OCI-LY7 (cell line): ENCODE data around the gene KBTBD12. TPM values are rescaled to one million over a fixed set of nuclear protein-coding genes. Genes with fewer than 3 reads are reported as not detected.

Experiments used
- BruUV-seq: library from RNA; stranded (reverse); fragments of 400-500 nt; replicated peaks from 2 replicates; lab custom pipeline; 2021; lab: Mats Ljungman, UMichigan
- CTCF ChIA-PET: fragments of 300-600 bp; sonication (Branson Sonifier 250); formaldehyde crosslinking; loops from one replicate; lab custom pipeline; 2022; ENCODE audit warnings: antibody characterized with exemption; ENCODE audit not compliant: unreplicated experiment; lab: Charles Lee
- POLR2A ChIA-PET: fragments of 300-600 bp; sonication (Branson Sonifier 250); formaldehyde crosslinking; loops from one replicate; lab custom pipeline; 2022; ENCODE audit warnings: antibody characterized with exemption; lab: Charles Lee
- DNase-seq: peaks from one replicate; pipeline ENCODE4 v3.0.0-alpha.2; 2015; ENCODE audit warnings: low spot score
- H2AFZ ChIP-seq: fragments of 200-600 bp; sonication (generic), shearing (Covaris generic); 2 replicates; pipeline ENCODE4 v1.6.1; 2014; ENCODE audit warnings: mild to moderate bottlenecking, antibody characterized with exemption, low read length, moderate library complexity
- H3K27ac ChIP-seq: fragments of 200-600 bp; sonication (generic); 2 replicates; pipeline ENCODE4 v1.5.1; 2014; ENCODE audit warnings: mixed run types, low read depth, mild to moderate bottlenecking, moderate library complexity, low read length, inconsistent platforms; ENCODE audit not compliant: poor library complexity, severe bottlenecking
- H3K36me3 ChIP-seq: fragments of 200-600 bp; sonication (generic); 2 replicates; pipeline ENCODE4 v1.6.1; 2014; ENCODE audit warnings: mild to moderate bottlenecking, antibody characterized with exemption, low read length, moderate library complexity, mixed read lengths; ENCODE audit not compliant: insufficient read depth
- H3K4me1 ChIP-seq: fragments of 200-600 bp; sonication (generic); 2 replicates; pipeline ENCODE4 v1.5.1; 2014; ENCODE audit warnings: mild to moderate bottlenecking, low read length; ENCODE audit not compliant: insufficient read depth, poor library complexity, severe bottlenecking
- H3K4me2 ChIP-seq: fragments of 200-600 bp; sonication (generic); 2 replicates; pipeline ENCODE4 v1.6.1; 2014; ENCODE audit warnings: mild to moderate bottlenecking, low read length
- H3K4me3 ChIP-seq: fragments of 200-600 bp; sonication (generic); 2 replicates; pipeline ENCODE4 v1.5.1; 2014; ENCODE audit warnings: mild to moderate bottlenecking, low read depth, low read length; ENCODE audit not compliant: poor library complexity, severe bottlenecking
- H3K79me2 ChIP-seq: fragments of 200-600 bp; sonication (generic); 2 replicates; pipeline ENCODE4 v1.6.1; 2016; ENCODE audit warnings: low read depth, mild to moderate bottlenecking, low read length, moderate library complexity, mixed read lengths; ENCODE audit not compliant: insufficient read depth
- H3K9me2 ChIP-seq: fragments of 200-600 bp; sonication (generic); 2 replicates; pipeline ENCODE4 v1.6.1; 2016; ENCODE audit warnings: mild to moderate bottlenecking, low read length, mixed read lengths; ENCODE audit not compliant: insufficient read depth
- H3K9me3 ChIP-seq: fragments of 200-600 bp; sonication (generic); 2 replicates; pipeline ENCODE4 v1.6.1; 2014; ENCODE audit warnings: mild to moderate bottlenecking, mixed run types, low read length, mixed read lengths
- H4K20me1 ChIP-seq: fragments of 200-600 bp; sonication (generic); 2 replicates; pipeline ENCODE4 v1.6.1; 2014; ENCODE audit warnings: mild to moderate bottlenecking, antibody characterized with exemption, low read length, moderate library complexity, mixed read lengths; ENCODE audit not compliant: insufficient read depth
- CTCF ChIP-seq: fragments of 200-600 bp; sonication (generic); conservative IDR thresholded peaks from 2 replicates; pipeline ENCODE4 v1.5.1; 2014; ENCODE audit warnings: mild to moderate bottlenecking, antibody characterized with exemption, low read length, moderate library complexity, mixed read lengths
- EZH2phosphoT487 ChIP-seq: fragments of 200-600 bp; sonication (generic); IDR thresholded peaks from 2 replicates; pipeline ENCODE4 v1.6.1; 2018; ENCODE audit warnings: low read depth, borderline replicate concordance, mild to moderate bottlenecking, mixed run types, antibody characterized with exemption, low read length, moderate library complexity, mixed read lengths
- intact Hi-C: fragments of 100-400 bp; cut with micrococcal nuclease; formaldehyde crosslinking; loops from one replicate; pipeline ENCODE4 v1.10.0; 2022; ENCODE audit not compliant: unreplicated experiment
- total RNA-seq, 2 experiments: library from RNA; depleted of rRNA in 1 of 2; stranded (reverse); fragments of >200 nt in 1 of 2; shearing (Covaris generic) in 1 of 2; gene quantifications; 2 replicates each; pipeline ENCODE4 v1.2.3, GENCODE V29; 2014 to 2022

Gene KBTBD12
- total RNA-seq, 2 experiments from 2014 or later: not detected

GRCh38 chr3:127997961-127998360 lies 82.9 kb downstream of the KBTBD12 start:
- Histone ChIP-seq H3K9me3 (no peaks in the 10 kb centered on the region), H2AFZ (no peak overlapping the region), H3K79me2 (no peaks in the 10 kb centered on the region), H3K27ac (no peak overlapping the region), H3K9me2 (no peaks in the 10 kb centered on the region), H4K20me1 (no peaks in the 10 kb centered on the region), H3K4me3 (no peak overlapping the region), H3K4me1 (no peaks in the 10 kb centered on the region), H3K36me3 (no peaks in the 10 kb centered on the region), H3K4me2 (no peak overlapping the region)
- no peak for DNase-seq
- ChIA-PET CTCF (no interaction called here), POLR2A (interaction anchor here (0.6 to 0.8 kb wide), 2 partner anchors 18 to 577 kb away, joined by 3 read pairs; no protein-coding TSS in a partner anchor)
- intact Hi-C loops: no loop called here
- no TSS peak for BruUV-seq
- TF ChIP-seq CTCF: no peak
- TF ChIP-seq EZH2phosphoT487: no peak

- H3K79me2 ChIP-seq: no peaks in the 10 kb centered on the region
Observed at GRCh38 chr3:127998596-127998995, 83.6 kb downstream of the KBTBD12 start.

More at GRCh38 chr3:127998596-127998995, 83.6 kb downstream of the KBTBD12 start:
- ChIA-PET POLR2A (interaction anchor here (0.6 to 0.8 kb wide), 2 partner anchors 18 to 578 kb away, joined by 3 to 4 read pairs; no protein-coding TSS in a partner anchor), CTCF (no interaction called here)
- no peaks in the 10 kb centered on the region for H3K9me3 ChIP-seq
- H3K36me3 ChIP-seq: no peaks in the 10 kb centered on the region
- DNase-seq: no peak
- H3K27ac ChIP-seq: no peak overlapping the region
- no peak overlapping the region for H3K4me2 ChIP-seq
- H2AFZ ChIP-seq: no peak overlapping the region
- no peak overlapping the region for H3K4me3 ChIP-seq
- H3K9me2 ChIP-seq: no peaks in the 10 kb centered on the region
- no peaks in the 10 kb centered on the region for H4K20me1 ChIP-seq
- TF ChIP-seq EZH2phosphoT487 (no peak), CTCF (no peak)
- BruUV-seq: no TSS peak
- no peaks in the 10 kb centered on the region for H3K4me1 ChIP-seq
- intact Hi-C loops: no loop called here
